GM12878 (cell line): ENCODE measurements around the gene REPIN1. TPM values are rescaled to one million over a fixed set of nuclear protein-coding genes. Genes with fewer than 3 reads are reported as not detected.

Experiments
- ATAC-seq: fragments of 200-7000 bp; cut with Tn5 transposase; 3 replicates; pipeline ENCODE4 v1.9.1; 2020; ENCODE audit warnings: mild to moderate bottlenecking, moderate library complexity
- BruUV-seq: library from RNA; stranded (reverse); fragments of 400-500 nt; replicated peaks from 2 replicates; lab custom pipeline; 2021; lab: Mats Ljungman, UMichigan
- CTCF ChIA-PET: fragments of 300-600 bp; sonication (Branson Sonifier 250); formaldehyde crosslinking; extraction: SDS; loops from one replicate; lab custom pipeline; 2021; ENCODE audit warnings: inconsistent platforms; lab: Yijun Ruan, JAX
- POLR2A ChIA-PET: fragments of 350-600 bp; formaldehyde crosslinking; extraction: SDS; loops from one replicate; lab custom pipeline; 2021; ENCODE audit warnings: inconsistent platforms; lab: Charles Lee
- RAD21 ChIA-PET: fragments of 300-600 bp; sonication (Branson Sonifier 250); formaldehyde crosslinking; loops from one replicate; lab custom pipeline; 2023; ENCODE audit warnings: antibody characterized with exemption; ENCODE audit not compliant: unreplicated experiment; lab: Charles Lee
- SMC1A ChIA-PET: fragments of 300-600 bp; sonication (Branson Sonifier 250); formaldehyde crosslinking; loops from one replicate; lab custom pipeline; 2023; ENCODE audit not compliant: unreplicated experiment, uncharacterized antibody; lab: Charles Lee
- DNase-seq: peaks from one replicate; pipeline ENCODE4 v3.0.0-alpha.2; 2011; ENCODE audit warnings: low read depth, low spot score
- FAIRE-seq: peaks from 3 replicates; lab custom pipeline; 2011; peaks lifted over from hg19 to GRCh38; lab: Jason Lieb, UNC
- H2AFZ ChIP-seq: 2 replicates; pipeline ENCODE4 v1.6.0; 2011; ENCODE audit warnings: low read depth, low read length, control low read depth; ENCODE audit not compliant: control insufficient read depth
- H3K27ac ChIP-seq: 2 replicates; pipeline ENCODE4 v1.5.1; 2011; ENCODE audit warnings: control low read depth; ENCODE audit not compliant: control insufficient read depth, insufficient read depth
- H3K27me3 ChIP-seq, 2 experiments: replicated peaks in 1 of 2; 2 replicates each; pipeline versions ENCODE4 v1.6.0 to v1.6.1; 2011; ENCODE audit warnings: low read length in 1 of 2; ENCODE audit not compliant: control insufficient read depth in 2 of 2, insufficient read depth in 2 of 2
- H3K36me3 ChIP-seq, 2 experiments: 2 replicates each; pipeline ENCODE4 v1.5.1; 2011; ENCODE audit warnings: low read length in 1 of 2; ENCODE audit not compliant: control insufficient read depth in 2 of 2, insufficient read depth in 2 of 2
- H3K4me1 ChIP-seq: 2 replicates; pipeline ENCODE4 v1.6.1; 2011; ENCODE audit warnings: mild to moderate bottlenecking, low read length, moderate library complexity, mixed read lengths; ENCODE audit not compliant: control insufficient read depth, insufficient read depth
- H3K4me2 ChIP-seq: 2 replicates; pipeline ENCODE4 v1.6.0; 2011; ENCODE audit warnings: control low read depth; ENCODE audit not compliant: control insufficient read depth, insufficient read depth
- H3K4me3 ChIP-seq: fragments of 200-600 bp; sonication (generic); 2 replicates; pipeline ENCODE4 v1.5.1; 2016
- H3K79me2 ChIP-seq: 2 replicates; pipeline ENCODE4 v1.6.0; 2011; ENCODE audit warnings: low read length; ENCODE audit not compliant: control insufficient read depth, insufficient read depth
- H3K9ac ChIP-seq: 2 replicates; pipeline ENCODE4 v1.8.0; 2011; ENCODE audit warnings: low read length, control low read depth, mixed read lengths; ENCODE audit not compliant: control insufficient read depth, insufficient read depth
- H3K9me3 ChIP-seq: replicated peaks from 3 replicates; pipeline ENCODE4 v1.5.1; 2011; ENCODE audit warnings: mild to moderate bottlenecking, low read length; ENCODE audit not compliant: control insufficient read depth, insufficient read depth
- H4K20me1 ChIP-seq: 2 replicates; pipeline ENCODE4 v1.6.0; 2011; ENCODE audit not compliant: control insufficient read depth, insufficient read depth
- ASH2L ChIP-seq: fragments of 300-600, 200-600 bp; sonication (generic); IDR thresholded peaks from 2 replicates; pipeline ENCODE4 v1.6.1; 2017; ENCODE audit warnings: low read depth, mild to moderate bottlenecking, borderline replicate concordance
- EGR1 ChIP-seq, 2 experiments: IDR thresholded peaks; 1 replicate in 1 of 2; 2 replicates in 1 of 2; pipeline ENCODE4 v1.6.1; 2011 to 2012; ENCODE audit warnings: low read depth in 2 of 2, low read length in 2 of 2, borderline replicate concordance in 1 of 2, mild to moderate bottlenecking in 1 of 2, moderate library complexity in 1 of 2
- KLF5 ChIP-seq: fragments of 450-650 bp; IDR thresholded peaks from 2 replicates; pipeline ENCODE4 v1.6.1; 2014; ENCODE audit warnings: mild to moderate bottlenecking; ENCODE audit not compliant: partially characterized antibody
- WGBS: methylation state at CpG from one replicate; pipeline ENCODE4 v1.1.6; 2016; ENCODE audit warnings: low lambda C conversion rate; ENCODE audit not compliant: insufficient replicate concordance, insufficient coverage; ENCODE audit errors: missing lambda C conversion rate; 5-methylcytosine and 5-hydroxymethylcytosine counted together
- in situ Hi-C: fragments of 300-500 bp; cut with MboI; formaldehyde crosslinking; loops from 9 replicates; pipeline ENCODE4 v1.14.3; 2018; ENCODE audit warnings: mixed read lengths
- intact Hi-C: fragments of 100-400 bp; cut with micrococcal nuclease; formaldehyde crosslinking; loops from one replicate; pipeline ENCODE4 v1.14.2; 2022; ENCODE audit not compliant: unreplicated experiment
- polyA plus RNA-seq, 11 experiments: library from polyadenylated mRNA; depleted of rRNA in 4 of 11; unstranded in 6 of 11; stranded (reverse) in 5 of 11; fragments of >200 nt; fragmentation: Nextera tagmentation in 4 of 11; fragmentation: Illumina TruSeq in 1 of 11; extraction: Ambion mirVana in 4 of 11; extraction: Trizol in 1 of 11; gene quantifications; 1 replicate in 1 of 11; 2 replicates in 10 of 11; pipeline versions ENCODE4 v1.2.1 to v1.2.3, GENCODE V29; 2011 to 2016; ENCODE audit warnings: inconsistent platforms in 2 of 11, missing spikeins in 2 of 11, low read depth in 1 of 11
- total RNA-seq, 4 experiments: library from RNA; depleted of rRNA in 3 of 4; stranded (reverse); fragments of >200 nt in 3 of 4; fragmentation: Illumina TruSeq in 1 of 4; extraction: Trizol in 1 of 4; gene quantifications; 2 replicates each; pipeline versions ENCODE4 v1.2.1 to v1.2.3, GENCODE V29; 2013 to 2021

Gene REPIN1
- total and polyA plus RNA-seq, 10 of the 15 experiments (the other 5 are each of a cell fraction or from before 2014, with no cell fraction given) = 5.1 to 172 (median 76.9) TPM

DNA sequence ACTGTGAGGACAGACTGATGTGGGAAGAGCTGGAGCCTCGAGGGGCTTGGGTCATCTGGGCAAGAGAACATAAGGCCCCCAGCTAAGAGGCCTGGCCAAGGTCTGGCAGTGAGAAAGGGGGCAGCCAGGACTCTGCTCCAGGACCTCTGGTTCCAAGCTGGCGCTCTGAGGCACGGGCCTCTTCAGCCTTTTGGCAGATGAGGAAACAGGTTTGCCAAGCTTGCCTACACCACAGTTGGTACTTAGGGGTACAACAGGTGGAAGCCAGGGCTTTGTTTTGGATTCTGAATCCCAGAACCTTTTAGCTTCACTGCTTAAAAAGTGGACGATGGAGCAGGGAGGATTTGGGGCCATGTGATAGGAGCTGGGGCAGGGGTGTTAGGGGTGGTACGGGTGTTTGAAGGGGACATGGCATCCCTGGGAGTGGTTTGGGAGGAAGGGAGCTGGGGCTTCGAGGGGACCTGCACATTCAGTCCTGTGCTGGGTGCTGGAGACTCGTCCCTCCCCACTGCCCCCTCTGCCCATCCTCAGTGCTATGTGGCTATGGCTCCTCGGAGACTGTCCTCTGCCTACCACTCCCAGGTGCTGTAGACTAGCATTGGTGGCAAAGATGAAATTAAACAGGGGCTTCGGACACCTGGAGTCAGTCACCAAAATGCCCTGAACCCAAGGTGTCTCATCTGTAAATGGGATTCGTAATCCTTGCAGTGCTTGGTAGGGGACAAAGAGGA is 40.8 kb downstream of the REPIN1 start (continued):
- no peak for TF ChIP-seq ASH2L
- TF ChIP-seq KLF5 = no peak
- TF ChIP-seq, all 136 proteins: peak for 0

DNA sequence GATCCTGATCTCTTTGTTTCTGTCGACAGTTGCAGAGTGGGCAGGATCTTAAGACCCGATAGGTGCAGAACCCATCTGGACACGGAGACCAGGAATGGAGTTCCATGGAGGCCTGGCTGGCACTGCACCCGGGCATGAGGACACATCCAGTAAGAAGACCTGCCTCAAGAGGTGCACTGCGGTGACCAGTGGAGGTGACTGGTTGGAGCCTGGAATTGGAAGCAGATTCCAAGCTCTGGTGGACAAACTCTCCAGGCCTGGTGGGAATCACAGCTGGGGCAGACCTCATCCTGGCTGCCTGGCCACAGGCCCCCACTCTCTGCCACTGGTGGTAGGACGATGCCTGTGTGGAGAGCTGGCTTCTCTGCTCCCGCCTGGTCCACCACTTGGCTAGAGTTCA is 41.5 kb downstream of the REPIN1 start:
- peaks cover 25% of the 10 kb centered on the region for H3K4me1 ChIP-seq
- no peak for TF ChIP-seq EGR1 (IDR thresholded peaks at IDR 0.05; ENCODE audit: borderline replicate concordance in 1 of 2, low read depth in 2 of 2, low read length in 2 of 2)
- ATAC-seq = no peak
- no peak for DNase-seq
- CTCF ChIA-PET = interaction anchor here (1.2 to 11.6 kb wide), 4 partner anchors 11 to 53 kb away, joined by 3 to 72 read pairs (median 6); no protein-coding TSS in a partner anchor
- RAD21 ChIA-PET = no interaction called here
- over 99% methylated on average over 7 of the region's 7 CpGs for WGBS
- H3K4me3 ChIP-seq = no peak overlapping the region
- H3K9me3 ChIP-seq = no peaks in the 10 kb centered on the region
- intact Hi-C loops = no loop called here
- FAIRE-seq = no peak
- no peak overlapping the region for H2AFZ ChIP-seq
- H4K20me1 ChIP-seq = no peaks in the 10 kb centered on the region
- in situ Hi-C loops = loop anchor here (5.0 to 25.0 kb wide), 2 partner anchors 48 to 348 kb away; no protein-coding TSS in a partner anchor
- H3K27ac ChIP-seq = no peak overlapping the region
- BruUV-seq = no TSS peak
- peaks cover 0 to 2% of the 10 kb centered on the region in 2 experiments; a peak in 2 of 4 replicates for H3K36me3 ChIP-seq
- H3K9ac ChIP-seq = no peak overlapping the region
- H3K27me3 ChIP-seq = no peaks in the 10 kb centered on the region
- POLR2A ChIA-PET = interaction anchor here (1.3 to 5.9 kb wide), 3 partner anchors 34 to 44 kb away, joined by 3 to 89 read pairs (median 5); no protein-coding TSS in a partner anchor
- peaks cover 2% of the 10 kb centered on the region for H3K79me2 ChIP-seq
- SMC1A ChIA-PET = interaction anchor here (0.7 to 0.9 kb wide), 2 partner anchors 37 to 44 kb away, joined by 3 read pairs; no protein-coding TSS in a partner anchor
- H3K4me2 ChIP-seq = no peak overlapping the region
